ENCODE results near the gene ATP10A. TPM values are rescaled to one million over a fixed set of nuclear protein-coding genes. Genes with fewer than 3 reads are reported as not detected.

Gene ATP10A
- polyA plus RNA-seq, 1 of the 3 experiments (the other 2 are of a cell fraction): not detected

DNA sequence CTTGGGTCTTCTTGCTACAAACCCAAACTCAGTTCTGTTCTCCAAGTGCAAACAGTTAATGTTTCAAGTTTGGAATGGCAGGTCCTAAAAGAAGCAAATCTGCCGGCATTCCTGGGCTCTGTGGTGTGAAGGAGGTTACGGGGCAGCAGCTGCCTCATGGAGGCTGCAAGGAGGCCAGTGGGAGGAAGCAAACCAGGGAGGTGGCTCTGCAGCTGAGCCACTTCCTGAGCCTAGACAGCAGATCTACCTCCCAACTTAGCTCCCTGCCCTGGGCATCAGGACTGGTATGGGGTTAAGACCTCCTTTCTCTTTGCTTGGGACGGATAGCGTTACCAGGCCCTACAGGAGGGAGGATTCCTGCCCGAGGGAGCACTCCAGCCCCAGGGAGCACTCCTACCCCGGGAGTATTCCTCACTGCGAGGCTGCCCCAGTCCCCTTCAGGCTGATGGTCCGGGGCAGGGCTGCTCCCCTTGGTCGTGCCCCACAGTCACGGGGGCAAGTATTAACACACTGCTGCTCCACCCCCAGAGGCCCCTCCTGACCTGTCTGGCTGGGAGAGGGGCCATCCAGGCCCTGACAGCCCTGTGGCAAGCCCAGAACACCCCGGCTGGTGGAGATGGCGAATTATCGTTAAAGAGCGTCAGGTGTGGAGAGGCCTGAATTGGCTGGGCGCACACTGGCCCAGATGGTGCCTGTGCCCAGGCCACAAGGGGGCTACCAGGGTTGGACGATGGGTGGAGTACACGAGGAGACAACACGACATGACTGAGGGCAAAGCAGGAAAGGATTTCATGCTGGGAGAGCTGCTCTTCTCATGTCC, 129.9 kb downstream of the ATP10A start:
- Histone ChIP-seq H3F3A (replicated peaks; ENCODE audit: insufficient read depth) (no peaks in the 10 kb centered on the region), H3K27ac (ENCODE audit: low read depth in 2 of 2, low read length in 1 of 2) (no peak overlapping the region), H3K79me2 (ENCODE audit: insufficient read depth) (no peaks in the 10 kb centered on the region), H4K20me1 (ENCODE audit: insufficient read depth) (no peaks in the 10 kb centered on the region), H3K27me3 (ENCODE audit: insufficient read depth) (no peaks in the 10 kb centered on the region), H2AFZ (ENCODE audit: low read depth) (no peak overlapping the region), H3K36me3 (replicated peaks in 1 of 2; ENCODE audit: control insufficient read depth in 1 of 2, insufficient read depth in 2 of 2, low read length in 1 of 2) (no peaks in the 10 kb centered on the region), H3K4me1 (ENCODE audit: control insufficient read depth in 1 of 2, insufficient read depth in 2 of 2, low read depth in 1 of 2, low read length in 1 of 2) (no peaks in the 10 kb centered on the region), H3K9me3 (no peaks in the 10 kb centered on the region), H3K9me2 (no peaks in the 10 kb centered on the region), H3K9ac (no peak overlapping the region), H3K4me3 (ENCODE audit: low read depth in 2 of 2, low read length in 1 of 2) (no peak overlapping the region), H3K4me2 (no peak overlapping the region)
- TF ChIP-seq TEAD4 (IDR thresholded peaks at IDR 0.05; ENCODE audit: borderline replicate concordance, insufficient read depth) (no peak), EZH2phosphoT487 (IDR thresholded peaks at IDR 0.05; ENCODE audit: borderline replicate concordance, low read depth) (no peak)
- TF ChIP-seq, protein P1, sequence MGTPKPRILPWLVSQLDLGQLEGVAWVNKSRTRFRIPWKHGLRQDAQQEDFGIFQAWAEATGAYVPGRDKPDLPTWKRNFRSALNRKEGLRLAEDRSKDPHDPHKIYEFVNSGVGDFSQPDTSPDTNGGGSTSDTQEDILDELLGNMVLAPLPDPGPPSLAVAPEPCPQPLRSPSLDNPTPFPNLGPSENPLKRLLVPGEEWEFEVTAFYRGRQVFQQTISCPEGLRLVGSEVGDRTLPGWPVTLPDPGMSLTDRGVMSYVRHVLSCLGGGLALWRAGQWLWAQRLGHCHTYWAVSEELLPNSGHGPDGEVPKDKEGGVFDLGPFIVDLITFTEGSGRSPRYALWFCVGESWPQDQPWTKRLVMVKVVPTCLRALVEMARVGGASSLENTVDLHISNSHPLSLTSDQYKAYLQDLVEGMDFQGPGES (IDR thresholded peaks at IDR 0.05; ENCODE audit: low read depth, low read length): no peak
- TF ChIP-seq, protein P2, sequence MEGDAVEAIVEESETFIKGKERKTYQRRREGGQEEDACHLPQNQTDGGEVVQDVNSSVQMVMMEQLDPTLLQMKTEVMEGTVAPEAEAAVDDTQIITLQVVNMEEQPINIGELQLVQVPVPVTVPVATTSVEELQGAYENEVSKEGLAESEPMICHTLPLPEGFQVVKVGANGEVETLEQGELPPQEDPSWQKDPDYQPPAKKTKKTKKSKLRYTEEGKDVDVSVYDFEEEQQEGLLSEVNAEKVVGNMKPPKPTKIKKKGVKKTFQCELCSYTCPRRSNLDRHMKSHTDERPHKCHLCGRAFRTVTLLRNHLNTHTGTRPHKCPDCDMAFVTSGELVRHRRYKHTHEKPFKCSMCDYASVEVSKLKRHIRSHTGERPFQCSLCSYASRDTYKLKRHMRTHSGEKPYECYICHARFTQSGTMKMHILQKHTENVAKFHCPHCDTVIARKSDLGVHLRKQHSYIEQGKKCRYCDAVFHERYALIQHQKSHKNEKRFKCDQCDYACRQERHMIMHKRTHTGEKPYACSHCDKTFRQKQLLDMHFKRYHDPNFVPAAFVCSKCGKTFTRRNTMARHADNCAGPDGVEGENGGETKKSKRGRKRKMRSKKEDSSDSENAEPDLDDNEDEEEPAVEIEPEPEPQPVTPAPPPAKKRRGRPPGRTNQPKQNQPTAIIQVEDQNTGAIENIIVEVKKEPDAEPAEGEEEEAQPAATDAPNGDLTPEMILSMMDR (IDR thresholded peaks at IDR 0.05): no peak
- DNase-seq: no peak
- ChIA-PET CTCF (no interaction called here), POLR2A (no interaction called here)
- 60% methylated on average over 11 of the region's 18 CpGs for WGBS (ENCODE audit: low lambda C conversion rate)

DNA sequence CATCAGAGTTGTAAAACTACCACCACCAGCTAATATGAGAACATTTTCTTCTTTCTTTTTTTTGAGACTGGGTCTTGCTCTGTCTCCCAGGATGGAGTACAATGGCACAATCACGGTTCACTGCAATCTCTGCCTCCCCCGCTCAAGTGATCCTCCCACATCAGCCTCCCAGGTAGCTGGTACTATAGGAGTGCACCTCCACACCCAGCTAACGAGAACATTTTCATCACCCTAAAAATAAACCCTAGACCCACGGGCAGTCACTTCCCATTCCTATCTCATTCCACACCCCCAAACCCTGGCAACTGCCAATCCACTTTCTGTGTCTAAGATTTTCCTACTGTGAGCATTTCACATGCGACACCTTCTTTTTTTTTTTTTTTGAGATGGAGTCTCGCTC, 130.9 kb downstream of the ATP10A start:
- 41% methylated on average over 6 of the region's 6 CpGs for whole genome bisulfite sequencing (ENCODE audit: low lambda C conversion rate)
- no peaks in the 10 kb centered on the region for H3K27me3 ChIP-seq (ENCODE audit: insufficient read depth)
- CTCF ChIA-PET: interaction anchor here (1.3 to 1.4 kb wide), 2 partner anchors 9 to 16 kb away, joined by 3 read pairs; no protein-coding TSS in a partner anchor

More for the DNA sequence above, 130.9 kb downstream of the ATP10A start:
- no peaks in the 10 kb centered on the region for H3K36me3 ChIP-seq (replicated peaks in 1 of 2; ENCODE audit: control insufficient read depth in 1 of 2, insufficient read depth in 2 of 2, low read length in 1 of 2)
- no peaks in the 10 kb centered on the region for H3K4me1 ChIP-seq (ENCODE audit: control insufficient read depth in 1 of 2, insufficient read depth in 2 of 2, low read depth in 1 of 2, low read length in 1 of 2)
- no peaks in the 10 kb centered on the region for H3K9me3 ChIP-seq
- no peaks in the 10 kb centered on the region for H3F3A ChIP-seq (replicated peaks; ENCODE audit: insufficient read depth)
- H3K79me2 ChIP-seq (ENCODE audit: insufficient read depth): no peaks in the 10 kb centered on the region
- H3K4me3 ChIP-seq (ENCODE audit: low read depth in 2 of 2, low read length in 1 of 2): no peak overlapping the region
- no peak overlapping the region for H2AFZ ChIP-seq (ENCODE audit: low read depth)
- POLR2A ChIA-PET: no interaction called here
- DNase-seq: no peak
- H3K27ac ChIP-seq (ENCODE audit: low read depth in 2 of 2, low read length in 1 of 2): no peak overlapping the region
- TF ChIP-seq TCF12 (IDR thresholded peaks at IDR 0.05): no peak
- TF ChIP-seq, protein P3, sequence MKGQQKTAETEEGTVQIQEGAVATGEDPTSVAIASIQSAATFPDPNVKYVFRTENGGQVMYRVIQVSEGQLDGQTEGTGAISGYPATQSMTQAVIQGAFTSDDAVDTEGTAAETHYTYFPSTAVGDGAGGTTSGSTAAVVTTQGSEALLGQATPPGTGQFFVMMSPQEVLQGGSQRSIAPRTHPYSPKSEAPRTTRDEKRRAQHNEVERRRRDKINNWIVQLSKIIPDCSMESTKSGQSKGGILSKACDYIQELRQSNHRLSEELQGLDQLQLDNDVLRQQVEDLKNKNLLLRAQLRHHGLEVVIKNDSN (IDR thresholded peaks at IDR 0.05; ENCODE audit: borderline replicate concordance, low read depth): no peak
- TF ChIP-seq NFIC (IDR thresholded peaks at IDR 0.05; ENCODE audit: borderline replicate concordance): no peak
- TF ChIP-seq, protein P4, sequence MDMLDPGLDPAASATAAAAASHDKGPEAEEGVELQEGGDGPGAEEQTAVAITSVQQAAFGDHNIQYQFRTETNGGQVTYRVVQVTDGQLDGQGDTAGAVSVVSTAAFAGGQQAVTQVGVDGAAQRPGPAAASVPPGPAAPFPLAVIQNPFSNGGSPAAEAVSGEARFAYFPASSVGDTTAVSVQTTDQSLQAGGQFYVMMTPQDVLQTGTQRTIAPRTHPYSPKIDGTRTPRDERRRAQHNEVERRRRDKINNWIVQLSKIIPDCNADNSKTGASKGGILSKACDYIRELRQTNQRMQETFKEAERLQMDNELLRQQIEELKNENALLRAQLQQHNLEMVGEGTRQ (IDR thresholded peaks at IDR 0.05; ENCODE audit: borderline replicate concordance, low read depth, low read length): no peak
- TF ChIP-seq SIN3A (IDR thresholded peaks at IDR 0.05; ENCODE audit: borderline replicate concordance, low read depth, low read length): no peak
- no peak for TF ChIP-seq EZH2phosphoT487 (IDR thresholded peaks at IDR 0.05; ENCODE audit: borderline replicate concordance, low read depth)
- TF ChIP-seq GATA2 (CRISPR knock-in tag; IDR thresholded peaks at IDR 0.05): no peak
- TF ChIP-seq YY1 (IDR thresholded peaks at IDR 0.05; ENCODE audit: low read depth): no peak
- TF ChIP-seq EP300 (IDR thresholded peaks at IDR 0.05; ENCODE audit: borderline replicate concordance in 1 of 2, low read depth in 1 of 2, low read length in 1 of 2): no peak
- TF ChIP-seq, protein P1 (IDR thresholded peaks at IDR 0.05; ENCODE audit: low read depth, low read length): no peak
- TF ChIP-seq MEF2A (IDR thresholded peaks at IDR 0.05; ENCODE audit: borderline replicate concordance, low read depth): no peak
- TF ChIP-seq, protein P5, sequence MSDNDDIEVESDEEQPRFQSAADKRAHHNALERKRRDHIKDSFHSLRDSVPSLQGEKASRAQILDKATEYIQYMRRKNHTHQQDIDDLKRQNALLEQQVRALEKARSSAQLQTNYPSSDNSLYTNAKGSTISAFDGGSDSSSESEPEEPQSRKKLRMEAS (IDR thresholded peaks at IDR 0.05; ENCODE audit: low read depth): no peak
- TF ChIP-seq, protein P6, sequence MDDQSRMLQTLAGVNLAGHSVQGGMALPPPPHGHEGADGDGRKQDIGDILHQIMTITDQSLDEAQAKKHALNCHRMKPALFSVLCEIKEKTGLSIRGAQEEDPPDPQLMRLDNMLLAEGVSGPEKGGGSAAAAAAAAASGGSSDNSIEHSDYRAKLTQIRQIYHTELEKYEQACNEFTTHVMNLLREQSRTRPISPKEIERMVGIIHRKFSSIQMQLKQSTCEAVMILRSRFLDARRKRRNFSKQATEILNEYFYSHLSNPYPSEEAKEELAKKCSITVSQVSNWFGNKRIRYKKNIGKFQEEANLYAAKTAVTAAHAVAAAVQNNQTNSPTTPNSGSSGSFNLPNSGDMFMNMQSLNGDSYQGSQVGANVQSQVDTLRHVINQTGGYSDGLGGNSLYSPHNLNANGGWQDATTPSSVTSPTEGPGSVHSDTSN (IDR thresholded peaks at IDR 0.05): no peak
- no peaks in the 10 kb centered on the region for H3K9me2 ChIP-seq
- no peak overlapping the region for H3K9ac ChIP-seq
- H4K20me1 ChIP-seq (ENCODE audit: insufficient read depth): no peaks in the 10 kb centered on the region
- H3K4me2 ChIP-seq: no peak overlapping the region
